ENCODE data around the gene FXN.

The FXN gene

DNA sequence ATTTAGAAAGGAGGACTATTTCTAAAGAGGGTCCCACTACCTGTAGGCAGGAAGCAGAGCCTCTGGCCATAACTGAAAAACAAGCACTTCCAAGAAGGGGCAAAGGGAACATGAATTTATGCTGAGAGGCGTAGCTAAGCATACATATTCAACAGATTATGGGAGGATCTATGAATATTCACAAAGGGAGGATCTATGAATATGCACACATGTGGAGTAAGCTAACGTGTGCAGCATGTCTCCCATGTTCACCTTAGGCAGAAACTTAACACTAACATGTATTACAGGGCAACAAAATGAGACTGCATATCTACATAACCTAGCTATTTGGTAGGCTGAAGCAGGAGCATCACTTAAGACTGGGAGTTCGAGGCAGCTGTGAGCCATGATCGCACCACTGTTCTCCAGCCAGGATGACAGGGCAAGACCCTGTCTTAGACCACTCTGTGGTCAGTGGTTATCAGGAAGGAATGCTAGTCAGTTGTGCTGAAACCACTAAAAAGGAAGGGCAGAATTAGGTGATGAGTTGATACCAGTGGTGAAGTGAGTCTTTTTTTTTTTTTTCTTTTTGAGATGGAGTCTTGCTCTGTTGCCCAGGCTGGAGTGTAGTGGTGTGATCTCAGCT is 20.8 kb downstream of the FXN start:
- no peaks in the 10 kb centered on the region for H3K9me3 ChIP-seq (replicated peaks; ENCODE audit: insufficient read depth, low read length)
- H3K4me3 ChIP-seq (ENCODE audit: low read length): no peak overlapping the region

GRCh38 chr9:69058101-69058500 is 22.5 kb downstream of the FXN start:
- no peaks in the 10 kb centered on the region for H3K36me3 ChIP-seq (replicated peaks; ENCODE audit: insufficient read depth, low read length)
- no peak overlapping the region for H2AFZ ChIP-seq (ENCODE audit: low read length)
- no peaks in the 10 kb centered on the region for H3K9me3 ChIP-seq (replicated peaks; ENCODE audit: insufficient read depth, low read length)
- DNase-seq: no peak
- no peaks in the 10 kb centered on the region for H3K9me2 ChIP-seq (replicated peaks; ENCODE audit: insufficient read depth, low read length)
- no peaks in the 10 kb centered on the region for H3F3A ChIP-seq (ENCODE audit: insufficient read depth, low read length)
- no peaks in the 10 kb centered on the region for H4K20me1 ChIP-seq (ENCODE audit: insufficient read depth, low read length)
- TF ChIP-seq EZH2phosphoT487 (IDR thresholded peaks at IDR 0.05; ENCODE audit: low read length): no peak
- TF ChIP-seq EZH2 (optimal IDR thresholded peaks at IDR 0.05; ENCODE audit: low read depth, low read length): no peak
- no peak for TF ChIP-seq CTCF (IDR thresholded peaks at IDR 0.05; ENCODE audit: low read length)
- no peaks in the 10 kb centered on the region for H3K27me3 ChIP-seq (replicated peaks; ENCODE audit: insufficient read depth, low read length)
- H3K4me1 ChIP-seq (ENCODE audit: low read length): no peaks in the 10 kb centered on the region
- no peak overlapping the region for H3K27ac ChIP-seq (ENCODE audit: low read length)
- no peak overlapping the region for H3K4me3 ChIP-seq (ENCODE audit: low read length)
- H3K9ac ChIP-seq (ENCODE audit: low read length): no peak overlapping the region
- peaks cover 8% of the 10 kb centered on the region for H3K79me2 ChIP-seq (ENCODE audit: low read length)
- no peak overlapping the region for H3K4me2 ChIP-seq (ENCODE audit: low read depth, low read length)

More for the DNA sequence above, 20.8 kb downstream of the FXN start:
- no peak for DNase-seq
- Histone ChIP-seq H3K9me2 (replicated peaks; ENCODE audit: insufficient read depth, low read length) (no peaks in the 10 kb centered on the region), H3K27me3 (replicated peaks; ENCODE audit: insufficient read depth, low read length) (no peaks in the 10 kb centered on the region), H3K4me2 (ENCODE audit: low read depth, low read length) (no peak overlapping the region), H3K9ac (ENCODE audit: low read length) (no peak overlapping the region), H2AFZ (ENCODE audit: low read length) (no peak overlapping the region), H3K36me3 (replicated peaks; ENCODE audit: insufficient read depth, low read length) (no peaks in the 10 kb centered on the region), H3F3A (ENCODE audit: insufficient read depth, low read length) (no peaks in the 10 kb centered on the region), H4K20me1 (ENCODE audit: insufficient read depth, low read length) (no peaks in the 10 kb centered on the region), H3K4me1 (ENCODE audit: low read length) (no peaks in the 10 kb centered on the region), H3K27ac (ENCODE audit: low read length) (no peak overlapping the region), H3K79me2 (ENCODE audit: low read length) (peaks cover 5% of the 10 kb centered on the region; the same call in 1 of the 2 replicates)
- no peak for TF ChIP-seq CTCF (IDR thresholded peaks at IDR 0.05; ENCODE audit: low read length)
- TF ChIP-seq EZH2 (optimal IDR thresholded peaks at IDR 0.05; ENCODE audit: low read depth, low read length): no peak
- TF ChIP-seq EZH2phosphoT487 (IDR thresholded peaks at IDR 0.05; ENCODE audit: low read length): no peak

DNA sequence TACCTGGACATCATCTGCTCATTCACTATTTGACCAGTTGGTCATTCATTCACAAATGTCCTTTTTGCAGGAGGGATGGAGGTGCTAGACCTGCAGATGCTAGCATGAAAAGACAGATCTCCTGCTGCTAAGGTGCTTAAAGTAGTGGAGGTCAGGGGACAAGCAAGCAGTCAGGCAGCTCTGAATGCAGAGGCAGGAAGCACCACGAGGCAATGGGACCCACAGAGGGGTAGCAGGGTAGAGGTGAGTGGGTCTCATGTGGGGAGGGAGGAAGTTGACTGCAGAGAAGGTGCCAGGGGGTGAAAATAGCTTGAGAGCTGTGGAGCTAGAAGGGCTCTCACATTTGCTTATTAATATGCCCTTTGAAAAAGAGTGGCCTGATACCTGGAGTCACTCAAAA is 25.2 kb downstream of the FXN start:
- Histone ChIP-seq H3K27ac (ENCODE audit: low read length) (no peak overlapping the region), H3K36me3 (replicated peaks; ENCODE audit: insufficient read depth, low read length) (no peaks in the 10 kb centered on the region), H3K27me3 (replicated peaks; ENCODE audit: insufficient read depth, low read length) (no peaks in the 10 kb centered on the region), H2AFZ (ENCODE audit: low read length) (no peak overlapping the region), H3K4me1 (ENCODE audit: low read length) (no peaks in the 10 kb centered on the region), H4K20me1 (ENCODE audit: insufficient read depth, low read length) (no peaks in the 10 kb centered on the region), H3K9me2 (replicated peaks; ENCODE audit: insufficient read depth, low read length) (no peaks in the 10 kb centered on the region), H3K9ac (ENCODE audit: low read length) (no peak overlapping the region), H3K4me2 (ENCODE audit: low read depth, low read length) (no peak overlapping the region), H3K9me3 (replicated peaks; ENCODE audit: insufficient read depth, low read length) (no peaks in the 10 kb centered on the region), H3K79me2 (ENCODE audit: low read length) (peaks cover 8% of the 10 kb centered on the region), H3K4me3 (ENCODE audit: low read length) (no peak overlapping the region), H3F3A (ENCODE audit: insufficient read depth, low read length) (no peaks in the 10 kb centered on the region)
- no peak for TF ChIP-seq EZH2 (optimal IDR thresholded peaks at IDR 0.05; ENCODE audit: low read depth, low read length)
- no peak for TF ChIP-seq CTCF (IDR thresholded peaks at IDR 0.05; ENCODE audit: low read length)
- TF ChIP-seq EZH2phosphoT487 (IDR thresholded peaks at IDR 0.05; ENCODE audit: low read length): no peak
- no peak for DNase-seq

Measured in MM.1S (cell line).